Keratinocyte (primary cell): ENCODE measurements around the gene FUCA1.

Experiments
- EZH2 ChIP-seq: IDR thresholded peaks from one replicate; pipeline ENCODE4 v1.6.1; 2012; ENCODE audit warnings: inconsistent platforms, mild to moderate bottlenecking, low read length, moderate library complexity
- TF ChIP-seq, protein P1 (sequence below), 3 experiments: IDR thresholded peaks in 1 of 3; conservative IDR thresholded peaks in 1 of 3; optimal IDR thresholded peaks in 1 of 3; 2 replicates in 2 of 3; 3 replicates in 1 of 3; pipeline versions ENCODE3 to v1.5.1; 2011; ENCODE audit warnings: low read length in 3 of 3, mild to moderate bottlenecking in 3 of 3, moderate library complexity in 2 of 3, control low read depth in 1 of 3, inconsistent platforms in 1 of 3; ENCODE audit not compliant: insufficient read depth in 2 of 3; ENCODE audit errors: extremely low read depth in 1 of 3

GRCh38 chr1:23796466-23797271, 71.4 kb downstream of the FUCA1 start:
- TF ChIP-seq, protein P1, sequence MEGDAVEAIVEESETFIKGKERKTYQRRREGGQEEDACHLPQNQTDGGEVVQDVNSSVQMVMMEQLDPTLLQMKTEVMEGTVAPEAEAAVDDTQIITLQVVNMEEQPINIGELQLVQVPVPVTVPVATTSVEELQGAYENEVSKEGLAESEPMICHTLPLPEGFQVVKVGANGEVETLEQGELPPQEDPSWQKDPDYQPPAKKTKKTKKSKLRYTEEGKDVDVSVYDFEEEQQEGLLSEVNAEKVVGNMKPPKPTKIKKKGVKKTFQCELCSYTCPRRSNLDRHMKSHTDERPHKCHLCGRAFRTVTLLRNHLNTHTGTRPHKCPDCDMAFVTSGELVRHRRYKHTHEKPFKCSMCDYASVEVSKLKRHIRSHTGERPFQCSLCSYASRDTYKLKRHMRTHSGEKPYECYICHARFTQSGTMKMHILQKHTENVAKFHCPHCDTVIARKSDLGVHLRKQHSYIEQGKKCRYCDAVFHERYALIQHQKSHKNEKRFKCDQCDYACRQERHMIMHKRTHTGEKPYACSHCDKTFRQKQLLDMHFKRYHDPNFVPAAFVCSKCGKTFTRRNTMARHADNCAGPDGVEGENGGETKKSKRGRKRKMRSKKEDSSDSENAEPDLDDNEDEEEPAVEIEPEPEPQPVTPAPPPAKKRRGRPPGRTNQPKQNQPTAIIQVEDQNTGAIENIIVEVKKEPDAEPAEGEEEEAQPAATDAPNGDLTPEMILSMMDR (optimal IDR thresholded peaks at IDR 0.05 in 1 of 3, IDR thresholded peaks at IDR 0.05 in 1 of 3, conservative IDR thresholded peaks at IDR 0.05 in 1 of 3; ENCODE audit: extremely low read depth in 1 of 3, insufficient read depth in 2 of 3, low read length in 3 of 3), result peak in 1 of 3 experiments; percentile 39
- TF ChIP-seq EZH2, result no peak
